Esophagus squamous epithelium (tissue), 5 donors: Measurements from ENCODE around the gene DUSP15. TPM values are rescaled to one million over a fixed set of nuclear protein-coding genes. Genes with fewer than 3 reads are reported as not detected.

ENCODE experiments used
- DNase-seq: peaks from one replicate; lab custom pipeline; 2025; lab: John Stamatoyannopoulos, UW
- H3K27ac ChIP-seq, 4 donors: fragments of 200-600 bp; sonication (generic); one replicate each; pipeline ENCODE4 v1.5.1; 2016 to 2019; ENCODE audit warnings: mild to moderate bottlenecking in 1 of 4
- H3K27me3 ChIP-seq, 4 donors: fragments of 200-600 bp; sonication (generic); 1 replicate in 3 of 4; 2 replicates in 1 of 4; pipeline versions ENCODE4 v1.5.1 to v1.6.0; 2017 to 2021; ENCODE audit warnings: antibody characterized with exemption in 1 of 4
- H3K36me3 ChIP-seq, 3 donors: fragments of 200-600 bp; sonication (generic); one replicate each; pipeline ENCODE4 v1.5.1; 2016 to 2019
- H3K4me1 ChIP-seq, 3 donors: fragments of 200-600 bp; sonication (generic); one replicate each; pipeline ENCODE4 v1.5.1; 2017 to 2019
- H3K4me3 ChIP-seq, 4 donors: fragments of 200-600 bp; sonication (generic); 1 replicate in 3 of 4; 2 replicates in 1 of 4; pipeline ENCODE4 v1.5.1; 2016 to 2019; ENCODE audit warnings: mild to moderate bottlenecking in 2 of 4, moderate library complexity in 1 of 4
- H3K9me3 ChIP-seq, 3 donors: fragments of 200-600 bp; sonication (generic); one replicate each; pipeline ENCODE4 v1.5.1; 2016 to 2019
- CTCF ChIP-seq, 6 experiments: fragments of 450-650 bp in 4 of 6; fragments of 200-600 bp in 2 of 6; sonication (generic) in 2 of 6; IDR thresholded peaks; one replicate each; pipeline ENCODE4 v1.5.1; 2016 to 2019; ENCODE audit warnings: antibody characterized with exemption in 6 of 6, mild to moderate bottlenecking in 4 of 6, moderate library complexity in 4 of 6
- POLR2A ChIP-seq, 4 donors: fragments of 450-650 bp; IDR thresholded peaks; one replicate each; pipeline ENCODE4 v1.6.1; 2017; ENCODE audit warnings: antibody characterized with exemption in 4 of 4, mild to moderate bottlenecking in 4 of 4, moderate library complexity in 3 of 4
- WGBS, 2 donors: methylation state at CpG; one replicate each; pipeline ENCODE4 v1.1.5; 2018; 5-methylcytosine and 5-hydroxymethylcytosine counted together
- intact Hi-C: fragments of 100-400 bp; cut with DNase I; formaldehyde crosslinking; loops from one replicate; pipeline ENCODE4 v1.15.0; 2022
- total RNA-seq, 4 donors: library from RNA; depleted of rRNA; stranded (reverse); fragments of >200 nt; gene quantifications; one replicate each; pipeline ENCODE4 v1.1.0, GENCODE V29; 2016
- donor health status: DM: yes; HTN: yes; CAD: no.

Gene DUSP15
- total RNA-seq, 4 donors from 2014 or later = 0.32 to 0.44 (median 0.38) TPM

- H3K9me3 ChIP-seq = no peaks in the 10 kb centered on the region
- peaks cover 0 to 7% (median 0%) of the 10 kb centered on the region in 4 donors for H3K27me3 ChIP-seq
- no peaks in the 10 kb centered on the region for H3K36me3 ChIP-seq
- intact Hi-C loops = loop anchor here (10.0 kb wide), 1 partner anchor 201 kb away; no protein-coding TSS in a partner anchor
- no peak for DNase-seq
- whole genome bisulfite sequencing, 2 donors = 35 to 69% methylated on average over 6 of the region's 14 CpGs
- H3K4me1 ChIP-seq = peaks cover 7 to 13% (median 9%) of the 10 kb centered on the region in 3 donors
- no peak overlapping the region for H3K27ac ChIP-seq
- no peak for TF ChIP-seq CTCF (IDR thresholded peaks at IDR 0.05)
- TF ChIP-seq POLR2A (IDR thresholded peaks at IDR 0.05) = no peak
- H3K4me3 ChIP-seq = no peak overlapping the region
Measured at GRCh38 chr20:31823360-31824124, 46.8 kb downstream of the DUSP15 start.

GRCh38 chr20:31822421-31823330 lies 47.7 kb downstream of the DUSP15 start:
- no peak for TF ChIP-seq POLR2A (IDR thresholded peaks at IDR 0.05)
- peak; percentile 95 to 100 (median 97) for TF ChIP-seq CTCF (IDR thresholded peaks at IDR 0.05)
- H3K36me3 ChIP-seq = no peaks in the 10 kb centered on the region
- no peak overlapping the region for H3K27ac ChIP-seq
- peaks cover 7 to 13% (median 9%) of the 10 kb centered on the region in 3 donors for H3K4me1 ChIP-seq
- H3K4me3 ChIP-seq = peak overlapping the region in 2 of 4 donors; percentile 4 to 40
- WGBS, 2 donors = 2 to 6% methylated on average over 13 to 16 of the region's 29 CpGs
- DNase-seq = no peak
- peaks cover 0 to 7% (median 0%) of the 10 kb centered on the region in 4 donors for H3K27me3 ChIP-seq
- H3K9me3 ChIP-seq = no peaks in the 10 kb centered on the region
- intact Hi-C loops = loop anchor here (10.0 kb wide), 1 partner anchor 202 kb away; no protein-coding TSS in a partner anchor

- WGBS, 2 donors = 32 to 58% methylated on average over 3 of the region's 5 CpGs
- H3K9me3 ChIP-seq = no peaks in the 10 kb centered on the region
- no peak for TF ChIP-seq CTCF (IDR thresholded peaks at IDR 0.05)
- no peak for TF ChIP-seq POLR2A (IDR thresholded peaks at IDR 0.05)
- intact Hi-C loops = loop anchor here (10.0 kb wide), 1 partner anchor 203 kb away; no protein-coding TSS in a partner anchor
- no peak overlapping the region for H3K27ac ChIP-seq
- no peak for DNase-seq
- no peaks in the 10 kb centered on the region for H3K36me3 ChIP-seq
- H3K4me3 ChIP-seq = no peak overlapping the region
- peaks cover 0 to 7% (median 0%) of the 10 kb centered on the region in 4 donors for H3K27me3 ChIP-seq
- peaks cover 7 to 13% (median 9%) of the 10 kb centered on the region in 3 donors for H3K4me1 ChIP-seq
Measured at GRCh38 chr20:31821427-31821826, 48.9 kb downstream of the DUSP15 start.

- no peak overlapping the region for H3K4me3 ChIP-seq
- DNase-seq = no peak
- 69% methylated on average over 5 of the region's 6 CpGs; no CpG with 5 or more reads in 1 of the 2 donors for WGBS, 2 donors
- H3K27me3 ChIP-seq = peaks cover 0 to 7% (median 0%) of the 10 kb centered on the region in 4 donors
- H3K9me3 ChIP-seq = no peaks in the 10 kb centered on the region
- TF ChIP-seq CTCF (IDR thresholded peaks at IDR 0.05) = no peak
- TF ChIP-seq POLR2A (IDR thresholded peaks at IDR 0.05) = no peak
- intact Hi-C loops = loop anchor here (10.0 kb wide), 1 partner anchor 205 kb away; no protein-coding TSS in a partner anchor
- peaks cover 7 to 19% (median 9%) of the 10 kb centered on the region in 3 donors for H3K4me1 ChIP-seq
- H3K36me3 ChIP-seq = no peaks in the 10 kb centered on the region
- no peak overlapping the region for H3K27ac ChIP-seq
Measured at GRCh38 chr20:31820228-31820627, 50.1 kb downstream of the DUSP15 start.
